Neuronal stem cell (in vitro differentiated cells): ENCODE results near the gene GAS6.

Source experiments
- DNase-seq: peaks from one replicate; pipeline ENCODE4 v3.0.0-alpha.2; 2013; ENCODE audit warnings: low spot score
- H2AFZ ChIP-seq: one replicate; pipeline ENCODE4 v1.6.1; 2013; ENCODE audit warnings: mild to moderate bottlenecking, low read length, inconsistent platforms
- H2AK5ac ChIP-seq: 2 replicates; pipeline ENCODE4 v1.6.1; 2013; ENCODE audit warnings: low read depth, mild to moderate bottlenecking, inconsistent platforms, low read length, moderate library complexity, mixed read lengths
- H2BK120ac ChIP-seq: 2 replicates; pipeline ENCODE4 v1.6.1; 2013; ENCODE audit warnings: low read depth, mild to moderate bottlenecking, inconsistent platforms, low read length, moderate library complexity, mixed read lengths
- H2BK12ac ChIP-seq: one replicate; pipeline ENCODE4 v1.6.1; 2013; ENCODE audit warnings: low read length, inconsistent platforms
- H2BK15ac ChIP-seq: 2 replicates; pipeline ENCODE4 v1.6.1; 2013; ENCODE audit warnings: mild to moderate bottlenecking, low read length, inconsistent platforms, mixed read lengths
- H2BK5ac ChIP-seq: one replicate; pipeline ENCODE4 v1.6.1; 2013; ENCODE audit warnings: inconsistent platforms, mild to moderate bottlenecking, low read length, moderate library complexity
- H3K14ac ChIP-seq: one replicate; pipeline ENCODE4 v1.6.1; 2013; ENCODE audit warnings: low read length, inconsistent platforms
- H3K18ac ChIP-seq: 2 replicates; pipeline ENCODE4 v1.6.1; 2013; ENCODE audit warnings: low read length, inconsistent platforms
- H3K23ac ChIP-seq: 2 replicates; pipeline ENCODE4 v1.6.1; 2013; ENCODE audit warnings: low read depth, mild to moderate bottlenecking, mixed read lengths, low read length, inconsistent platforms; ENCODE audit not compliant: poor library complexity
- H3K27ac ChIP-seq: replicated peaks from 3 replicates; pipeline ENCODE4 v1.5.1; 2013; ENCODE audit warnings: low read length, inconsistent platforms
- H3K27me3 ChIP-seq, 3 experiments: 2 replicates each; pipeline ENCODE4 v1.6.1; 2013; ENCODE audit warnings: low read length in 3 of 3, mild to moderate bottlenecking in 2 of 3, inconsistent platforms in 1 of 3, low read depth in 1 of 3, mixed read lengths in 1 of 3, moderate library complexity in 1 of 3; ENCODE audit not compliant: control insufficient read depth in 3 of 3, insufficient read depth in 3 of 3
- H3K36me3 ChIP-seq, 2 donors: replicated peaks in 1 of 2; 2 replicates each; pipeline ENCODE4 v1.6.1; 2013; ENCODE audit warnings: low read length in 2 of 2; ENCODE audit not compliant: control insufficient read depth in 2 of 2, insufficient read depth in 2 of 2
- H3K4ac ChIP-seq: 2 replicates; pipeline ENCODE4 v1.6.1; 2013; ENCODE audit warnings: inconsistent platforms, mild to moderate bottlenecking, low read length, moderate library complexity
- H3K4me1 ChIP-seq, 2 donors: 1 replicate in 1 of 2; 2 replicates in 1 of 2; pipeline ENCODE4 v1.6.1; 2013; ENCODE audit warnings: low read length in 2 of 2, low read depth in 1 of 2; ENCODE audit not compliant: control insufficient read depth in 2 of 2, insufficient read depth in 1 of 2
- H3K4me2 ChIP-seq: one replicate; pipeline ENCODE4 v1.6.1; 2013; ENCODE audit warnings: mild to moderate bottlenecking, low read length, inconsistent platforms; ENCODE audit not compliant: insufficient read depth, poor library complexity, severe bottlenecking
- H3K4me3 ChIP-seq, 2 donors: 2 replicates each; pipeline ENCODE4 v1.5.1; 2013; ENCODE audit warnings: low read length in 2 of 2, mild to moderate bottlenecking in 2 of 2, inconsistent platforms in 1 of 2, moderate library complexity in 1 of 2
- H3K79me1 ChIP-seq: one replicate; pipeline ENCODE4 v1.6.1; 2013; ENCODE audit warnings: low read depth, mild to moderate bottlenecking, inconsistent platforms, low read length, moderate library complexity
- H3K9ac ChIP-seq: one replicate; pipeline ENCODE4 v1.6.1; 2013; ENCODE audit warnings: mild to moderate bottlenecking, low read depth, low read length, inconsistent platforms; ENCODE audit not compliant: poor library complexity
- H3K9me3 ChIP-seq, 2 donors: replicated peaks in 1 of 2; 2 replicates each; pipeline versions ENCODE3 to v1.6.1; 2013; ENCODE audit warnings: low read length in 2 of 2, mild to moderate bottlenecking in 2 of 2, inconsistent platforms in 1 of 2, low read depth in 1 of 2, mixed read lengths in 1 of 2, moderate library complexity in 1 of 2; ENCODE audit not compliant: control insufficient read depth in 2 of 2, insufficient read depth in 1 of 2
- H4K8ac ChIP-seq: one replicate; pipeline ENCODE4 v1.6.1; 2013; ENCODE audit warnings: low read depth, mild to moderate bottlenecking, inconsistent platforms, low read length, moderate library complexity
- H4K91ac ChIP-seq: one replicate; pipeline ENCODE4 v1.6.1; 2013; ENCODE audit warnings: low read length, low read depth, mild to moderate bottlenecking, inconsistent platforms; ENCODE audit not compliant: poor library complexity
- WGBS, 2 donors: extraction: QIAGEN DNeasy Blood & Tissue Kit; methylation state at CpG; one replicate each; pipeline ENCODE4 v1.1.7; 2013; ENCODE audit warnings: missing lambda C conversion rate in 2 of 2, mixed read lengths in 1 of 2; ENCODE audit not compliant: insufficient read length in 2 of 2, insufficient replicate concordance in 1 of 2; ENCODE audit errors: extremely low coverage in 2 of 2; 5-methylcytosine and 5-hydroxymethylcytosine counted together

Gene GAS6

DNA sequence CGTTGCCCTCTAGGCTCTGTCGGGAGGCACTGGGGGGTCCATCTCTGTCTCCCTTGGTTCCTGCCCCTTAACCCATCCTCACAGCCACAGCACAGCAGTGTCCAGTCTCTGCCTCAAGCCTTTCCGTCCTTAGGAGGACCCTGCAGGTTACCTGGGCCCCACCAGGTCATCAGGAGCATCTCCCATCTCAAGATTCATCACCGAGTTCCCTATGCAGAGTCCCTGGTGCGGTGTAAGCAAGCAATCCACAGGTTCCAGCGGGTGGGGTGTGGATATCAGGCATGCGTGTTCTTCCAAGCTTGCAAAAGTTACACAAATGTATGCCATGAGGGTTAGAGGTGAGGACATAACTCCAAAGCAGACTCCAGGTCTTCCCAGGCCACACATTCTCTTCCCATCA, 20.9 kb upstream of the GAS6 start:
- Histone ChIP-seq H3K4ac (no peak overlapping the region), H3K9me3 (no peaks in the 10 kb centered on the region), H4K91ac (no peak overlapping the region), H3K4me2 (no peak overlapping the region), H4K8ac (no peak overlapping the region), H2BK5ac (no peak overlapping the region), H3K27ac (no peak overlapping the region), H2AK5ac (no peak overlapping the region), H3K27me3 (peaks cover 0 to 5% (median 0%) of the 10 kb centered on the region in 3 experiments), H3K4me1 (peaks cover 5 to 10% of the 10 kb centered on the region in 2 donors), H3K9ac (no peak overlapping the region), H3K23ac (no peak overlapping the region), H3K18ac (peak overlapping the region; percentile 77), H2BK120ac (no peak overlapping the region), H2BK12ac (no peak overlapping the region), H3K14ac (no peak overlapping the region), H2AFZ (no peak overlapping the region), H2BK15ac (no peak overlapping the region), H3K4me3 (no peak overlapping the region), H3K36me3 (no peaks in the 10 kb centered on the region), H3K79me1 (no peaks in the 10 kb centered on the region)
- no CpG with 5 or more reads among the region's 7 CpGs for WGBS, 2 donors
- DNase-seq: no peak

DNA sequence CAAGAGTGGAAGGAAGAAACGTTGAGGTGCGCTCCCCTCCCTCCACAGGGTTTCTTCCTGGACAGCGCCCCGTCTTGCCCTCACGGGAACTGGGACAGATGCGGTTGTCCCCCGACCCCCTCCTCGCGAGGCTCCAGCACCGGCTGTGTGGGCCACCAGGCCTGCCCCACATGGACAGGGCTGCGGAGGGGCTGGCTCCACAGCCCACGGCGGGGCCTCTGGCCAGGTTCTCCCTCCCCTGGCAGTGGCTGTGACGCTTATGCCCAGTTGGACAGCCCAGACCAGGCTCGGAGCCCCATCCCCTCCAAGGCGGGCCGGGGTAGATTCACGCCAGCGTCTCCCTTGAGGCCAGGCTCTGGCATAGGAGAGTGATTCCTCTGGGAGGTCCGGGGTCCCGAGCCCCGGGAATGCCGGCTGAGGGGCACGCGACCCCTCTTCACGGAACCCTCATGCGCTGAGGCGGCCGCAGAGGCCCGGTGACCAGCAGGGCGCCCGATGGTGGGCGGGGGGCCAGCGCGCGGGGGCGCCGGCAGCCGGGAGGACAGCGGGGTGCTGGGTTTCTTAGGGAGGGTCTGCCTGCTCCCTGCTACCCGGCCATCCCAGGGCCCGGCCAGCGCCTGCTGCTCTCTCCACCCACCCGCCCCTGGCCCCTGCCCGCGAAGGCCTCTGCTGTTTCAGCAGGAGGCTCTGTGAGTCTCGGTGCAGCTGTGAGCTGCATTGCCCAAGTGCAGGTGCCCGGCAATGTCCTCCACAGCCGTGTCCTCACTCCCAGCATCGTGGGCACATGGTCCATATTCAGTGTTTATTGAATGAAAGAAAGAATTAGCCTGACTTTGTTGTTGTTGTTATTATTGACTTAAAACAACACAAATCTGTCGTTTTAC, 20.3 kb upstream of the GAS6 start:
- Histone ChIP-seq H3K9me3 (no peaks in the 10 kb centered on the region), H2AFZ (no peak overlapping the region), H4K91ac (no peak overlapping the region), H3K18ac (peak overlapping the region; percentile 22), H4K8ac (no peak overlapping the region), H3K79me1 (no peaks in the 10 kb centered on the region), H3K9ac (no peak overlapping the region), H2BK12ac (no peak overlapping the region), H2AK5ac (peak overlapping the region; percentile 38), H3K27ac (no peak overlapping the region), H3K23ac (no peak overlapping the region), H3K27me3 (peaks cover 0 to 5% (median 0%) of the 10 kb centered on the region in 3 experiments), H3K4me2 (no peak overlapping the region), H3K14ac (no peak overlapping the region), H2BK15ac (peak overlapping the region; percentile 59), H2BK120ac (no peak overlapping the region), H3K4me3 (no peak overlapping the region), H2BK5ac (no peak overlapping the region), H3K36me3 (no peaks in the 10 kb centered on the region), H3K4me1 (peaks cover 5 to 13% of the 10 kb centered on the region in 2 donors), H3K4ac (no peak overlapping the region)
- DNase-seq: no peak
- no CpG with 5 or more reads among the region's 51 CpGs for WGBS, 2 donors

DNA sequence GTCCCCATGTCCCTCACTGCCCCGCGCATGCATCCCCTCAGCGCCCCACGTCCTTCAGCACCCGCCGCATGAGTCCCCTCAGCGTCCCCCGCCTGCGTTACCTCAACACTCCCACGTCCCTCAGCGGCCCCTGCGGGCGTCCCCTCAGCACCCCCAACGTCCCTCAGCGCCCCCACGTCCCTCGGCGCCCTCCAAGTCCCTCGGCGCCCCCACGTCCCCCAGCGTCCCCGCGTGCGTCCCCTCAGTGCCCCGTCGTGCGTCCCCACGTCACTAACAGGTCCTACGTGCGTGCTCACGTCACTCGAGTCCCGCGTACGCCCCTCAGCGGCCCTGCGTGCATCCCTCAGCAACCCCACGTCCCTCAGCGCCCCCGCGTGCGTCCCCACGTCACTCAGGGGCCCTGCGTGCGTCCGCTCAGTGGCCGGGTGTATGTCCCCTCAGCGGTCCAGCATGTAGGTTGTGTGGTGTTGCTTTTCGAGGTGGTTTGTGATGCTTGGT, 19.5 kb upstream of the GAS6 start:
- Histone ChIP-seq H3K4ac (no peak overlapping the region), H2BK120ac (no peak overlapping the region), H3K27ac (no peak overlapping the region), H3K9ac (peak overlapping the region; percentile 31), H2BK5ac (no peak overlapping the region), H3K14ac (peak overlapping the region; percentile 73), H3K79me1 (no peaks in the 10 kb centered on the region), H2AFZ (no peak overlapping the region), H3K18ac (peak overlapping the region; percentile 66), H3K4me1 (peaks cover 8 to 18% of the 10 kb centered on the region in 2 donors), H2BK12ac (peak overlapping the region; percentile 76), H2AK5ac (peak overlapping the region; percentile 56), H3K23ac (peak overlapping the region; percentile 74), H3K4me2 (no peak overlapping the region), H3K36me3 (no peaks in the 10 kb centered on the region), H3K9me3 (no peaks in the 10 kb centered on the region), H2BK15ac (no peak overlapping the region), H3K4me3 (no peak overlapping the region), H4K91ac (no peak overlapping the region), H3K27me3 (peaks cover 0 to 5% (median 0%) of the 10 kb centered on the region in 3 experiments), H4K8ac (no peak overlapping the region)
- WGBS, 2 donors: no CpG with 5 or more reads among the region's 50 CpGs
- DNase-seq: no peak

DNA sequence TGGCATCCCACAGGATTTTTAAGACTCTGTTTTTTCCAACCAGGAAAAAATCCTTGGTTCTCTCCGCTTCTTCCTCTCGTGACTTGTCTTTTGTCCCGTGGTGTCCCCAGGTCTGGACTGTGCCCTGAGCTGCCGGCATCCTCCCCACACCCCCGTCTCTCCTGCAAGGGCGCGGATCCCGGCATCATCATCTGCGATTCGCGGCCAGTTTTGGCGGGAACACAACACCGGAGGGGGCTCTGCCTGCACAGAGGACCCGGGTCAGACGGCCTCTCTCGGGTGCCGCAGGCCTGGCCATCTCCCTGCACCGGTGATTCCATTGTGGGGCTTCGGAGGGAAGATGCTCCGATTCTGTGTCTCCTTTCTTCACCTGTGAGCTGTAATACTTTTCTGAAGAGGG, 18.8 kb upstream of the GAS6 start:
- DNase-seq: no peak
- no peak overlapping the region for H2BK120ac ChIP-seq
- no CpG with 5 or more reads among the region's 20 CpGs for WGBS, 2 donors
- H4K8ac ChIP-seq: no peak overlapping the region
- H3K23ac ChIP-seq: no peak overlapping the region
- no peak overlapping the region for H3K9ac ChIP-seq
- peak overlapping the region; percentile 73 for H2BK15ac ChIP-seq
- no peaks in the 10 kb centered on the region for H3K9me3 ChIP-seq
- no peak overlapping the region for H3K4me2 ChIP-seq
- no peak overlapping the region for H3K27ac ChIP-seq
- H3K79me1 ChIP-seq: no peaks in the 10 kb centered on the region
- no peak overlapping the region for H2AFZ ChIP-seq
- no peak overlapping the region for H3K14ac ChIP-seq
- no peak overlapping the region for H3K4me3 ChIP-seq
- peak overlapping the region; percentile 31 for H2BK12ac ChIP-seq
- H3K36me3 ChIP-seq: no peaks in the 10 kb centered on the region
- peak overlapping the region; percentile 59 for H2AK5ac ChIP-seq
- peaks cover 0 to 5% (median 0%) of the 10 kb centered on the region in 3 experiments for H3K27me3 ChIP-seq
- no peak overlapping the region for H2BK5ac ChIP-seq
- H3K18ac ChIP-seq: peak overlapping the region; percentile 41
- H4K91ac ChIP-seq: no peak overlapping the region
- peaks cover 6 to 14% of the 10 kb centered on the region in 2 donors for H3K4me1 ChIP-seq
- no peak overlapping the region for H3K4ac ChIP-seq
